HG02678 (cell line): Measurements from ENCODE around the gene SSNA1.
A peak's percentile ranks its signal among the peaks of the same experiment; 100 is the strongest.

Source experiments
- ATAC-seq: cut with Tn5 transposase; IDR thresholded peaks from one replicate; pipeline ENCODE4 v1.9.1; 2021; ENCODE audit warnings: mild to moderate bottlenecking, moderate library complexity; ENCODE audit not compliant: unreplicated experiment

Gene SSNA1

DNA sequence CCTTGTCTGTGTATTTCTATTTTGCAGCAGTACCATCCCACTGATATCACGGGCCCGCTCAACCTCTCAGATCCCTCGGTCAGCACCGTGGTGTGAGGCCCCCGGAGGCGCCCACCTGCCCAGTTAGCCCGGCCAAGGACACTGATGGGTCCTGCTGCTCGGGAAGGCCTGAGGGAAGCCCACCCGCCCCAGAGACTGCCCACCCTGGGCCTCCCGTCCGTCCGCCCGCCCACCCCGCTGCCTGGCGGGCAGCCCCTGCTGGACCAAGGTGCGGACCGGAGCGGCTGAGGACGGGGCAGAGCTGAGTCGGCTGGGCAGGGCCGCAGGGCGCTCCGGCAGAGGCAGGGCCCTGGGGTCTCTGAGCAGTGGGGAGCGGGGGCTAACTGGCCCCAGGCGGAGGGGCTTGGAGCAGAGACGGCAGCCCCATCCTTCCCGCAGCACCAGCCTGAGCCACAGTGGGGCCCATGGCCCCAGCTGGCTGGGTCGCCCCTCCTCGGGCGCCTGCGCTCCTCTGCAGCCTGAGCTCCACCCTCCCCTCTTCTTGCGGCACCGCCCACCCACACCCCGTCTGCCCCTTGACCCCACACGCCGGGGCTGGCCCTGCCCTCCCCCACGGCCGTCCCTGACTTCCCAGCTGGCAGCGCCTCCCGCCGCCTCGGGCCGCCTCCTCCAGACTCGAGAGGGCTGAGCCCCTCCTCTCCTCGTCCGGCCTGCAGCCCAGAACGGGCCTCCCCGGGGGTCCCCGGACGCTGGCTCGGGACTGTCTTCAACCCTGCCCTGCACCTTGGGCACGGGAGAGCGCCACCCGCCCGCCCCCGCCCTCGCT lies 20.5 kb upstream of the SSNA1 start:
- ATAC-seq: no peak

DNA sequence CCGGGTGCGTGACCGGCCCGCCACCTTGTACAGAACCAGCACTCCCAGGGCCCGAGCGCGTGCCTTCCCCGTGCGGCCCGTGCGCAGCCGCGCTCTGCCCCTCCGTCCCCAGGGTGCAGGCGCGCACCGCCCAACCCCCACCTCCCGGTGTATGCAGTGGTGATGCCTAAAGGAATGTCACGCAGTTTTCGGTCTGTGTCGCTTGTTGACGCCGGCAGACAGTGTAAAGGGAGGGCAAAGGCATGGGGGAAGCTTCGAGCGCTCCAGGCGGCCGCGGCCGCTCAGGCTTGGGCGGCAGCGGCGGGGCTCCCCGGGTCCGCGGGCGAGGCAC lies 19.9 kb upstream of the SSNA1 start:
- no peak for ATAC-seq

DNA sequence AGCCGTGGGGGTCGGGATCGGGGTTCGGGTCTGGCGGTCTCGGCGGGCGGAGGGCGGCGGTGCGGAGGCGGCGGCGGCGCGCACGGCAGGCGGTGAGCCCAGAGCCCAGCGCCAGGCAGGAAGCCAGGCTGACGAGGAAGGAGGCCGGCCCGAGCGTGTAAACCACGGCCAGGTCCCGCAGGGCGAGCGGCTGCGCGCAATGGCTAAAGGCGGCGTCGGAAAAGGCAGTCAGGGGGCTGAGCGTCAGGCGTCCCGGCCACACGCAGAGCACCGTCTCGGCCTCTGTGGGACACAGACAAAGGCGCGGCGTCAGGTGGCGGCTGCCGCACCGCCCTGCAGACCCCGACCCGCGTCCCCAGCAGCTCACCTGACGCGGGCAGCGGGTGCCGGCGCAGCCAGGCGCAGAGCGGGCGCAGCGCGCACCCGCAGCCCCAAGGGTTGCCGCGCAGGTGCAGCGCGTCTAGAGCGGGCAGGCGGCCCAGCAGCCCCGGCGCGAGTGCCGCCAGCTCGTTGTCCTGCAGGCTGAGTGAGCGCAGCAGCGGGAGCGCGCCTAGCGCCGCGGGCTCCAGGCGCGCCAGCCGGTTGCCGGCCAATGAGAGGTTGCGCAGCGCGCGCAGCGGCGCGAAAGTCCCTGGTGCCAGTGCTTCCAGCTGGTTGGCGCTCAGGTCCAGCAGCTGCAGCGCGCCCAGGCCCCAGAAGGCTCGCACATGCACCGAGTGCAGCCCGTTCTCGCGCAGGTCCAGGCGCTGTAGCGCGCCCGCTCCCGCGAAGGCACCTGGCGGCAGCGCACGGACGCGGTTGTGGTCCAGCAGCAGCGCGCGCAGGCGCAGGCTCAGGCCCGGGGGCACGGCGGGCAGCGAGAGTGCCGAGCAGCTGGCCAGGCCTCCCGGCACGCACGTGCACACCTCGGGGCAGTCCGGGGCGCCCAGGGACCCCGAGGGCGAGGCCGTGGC lies 19.3 kb upstream of the SSNA1 start:
- ATAC-seq: peak; percentile 53

DNA sequence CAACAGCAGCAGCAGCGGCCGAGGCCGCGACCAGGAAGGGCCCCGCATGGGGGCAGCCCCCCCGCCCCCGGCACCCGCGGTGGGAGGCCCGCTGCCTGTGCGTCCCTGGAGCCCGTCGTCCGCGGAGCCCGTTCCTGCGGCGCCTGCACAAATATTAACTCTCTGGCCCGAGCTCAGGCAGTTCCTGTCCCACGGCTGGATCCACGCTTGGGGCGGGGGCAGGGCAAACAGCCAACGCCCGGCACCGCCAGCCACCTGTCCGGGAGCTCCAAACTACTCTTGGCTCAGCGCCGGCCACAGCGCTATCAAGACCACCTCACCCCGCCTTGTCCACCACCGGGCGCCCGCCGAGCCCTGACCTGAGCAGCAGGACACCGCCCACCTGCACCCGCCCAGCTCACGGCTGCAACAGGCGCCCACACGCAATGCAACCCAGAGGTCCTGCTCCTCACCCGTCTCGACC lies 18.5 kb upstream of the SSNA1 start, which contains the start of gene LRRC26:
TSS of gene LRRC26 (minus strand) at position 156 of the 463 bp plus-strand sequence. CDS start at position 48, 108 bp downstream.
- ATAC-seq: no peak

DNA sequence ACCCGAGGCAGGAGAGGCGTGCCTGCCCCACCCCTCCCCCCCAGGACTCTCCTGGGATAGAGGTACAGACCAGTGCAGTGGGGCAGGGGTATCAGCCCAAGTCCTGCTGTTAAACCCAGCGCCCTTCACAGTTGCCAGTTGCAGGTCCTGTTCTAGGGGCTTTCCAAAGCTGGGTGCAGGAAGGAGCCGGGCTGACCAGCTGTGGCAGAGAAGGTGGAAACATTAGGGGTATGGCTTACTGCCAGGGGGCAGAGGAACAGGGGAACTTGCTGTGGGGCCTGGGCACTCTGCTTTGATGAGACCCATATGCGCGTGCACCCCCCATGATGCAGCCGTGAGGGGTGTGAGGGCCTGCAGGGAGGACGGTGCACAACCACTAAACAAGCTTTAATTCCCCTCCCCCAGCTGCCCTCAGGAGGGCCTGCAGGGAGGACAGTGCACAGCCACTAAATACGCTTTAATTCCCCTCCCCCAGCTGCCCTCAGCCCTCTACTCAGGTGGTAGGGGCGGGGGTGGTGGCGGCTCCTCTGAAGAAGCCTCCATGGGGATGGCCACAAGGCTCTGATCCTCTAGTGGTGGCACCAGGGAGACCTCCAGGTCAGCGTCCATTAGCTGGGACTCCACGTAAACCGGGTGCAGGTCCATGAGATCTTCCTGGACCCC lies 17.9 kb upstream of the SSNA1 start:
- no peak for ATAC-seq

DNA sequence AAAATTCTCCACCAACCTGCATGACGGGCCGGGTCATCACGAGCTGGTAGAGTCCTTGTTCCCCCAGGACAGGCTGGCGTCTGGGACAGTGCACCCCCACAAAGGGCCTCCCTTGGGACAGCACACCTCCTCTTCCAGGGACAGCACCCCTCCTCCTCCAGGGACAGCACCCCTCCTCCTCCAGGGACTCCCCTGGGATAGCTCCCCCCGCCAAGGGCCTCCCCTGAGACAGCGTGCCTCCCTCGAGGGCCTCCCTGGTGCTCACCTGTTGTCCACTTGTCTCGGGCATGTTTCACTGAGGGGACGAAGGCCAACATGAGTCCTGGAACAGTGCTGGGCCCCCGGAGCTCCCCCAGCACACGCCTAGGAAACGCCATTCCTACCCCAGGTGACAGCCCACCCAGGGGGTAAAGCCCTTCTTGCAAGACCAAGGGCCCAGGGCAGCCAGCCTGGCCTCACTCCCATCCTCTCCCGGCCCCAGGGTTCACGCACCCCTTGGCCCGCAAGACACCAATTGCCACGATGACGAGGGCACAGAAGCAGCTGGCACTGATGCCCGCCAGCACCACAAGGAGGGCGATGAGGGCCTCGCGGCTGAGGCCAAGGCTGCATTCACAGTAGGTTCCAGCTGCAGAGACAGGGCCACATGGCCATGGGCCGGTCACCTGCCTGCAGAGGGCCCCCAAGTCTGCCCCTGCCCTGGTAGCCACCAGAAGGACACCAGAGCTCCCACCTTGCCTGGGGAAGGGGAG lies 17.2 kb upstream of the SSNA1 start:
- ATAC-seq: no peak

DNA sequence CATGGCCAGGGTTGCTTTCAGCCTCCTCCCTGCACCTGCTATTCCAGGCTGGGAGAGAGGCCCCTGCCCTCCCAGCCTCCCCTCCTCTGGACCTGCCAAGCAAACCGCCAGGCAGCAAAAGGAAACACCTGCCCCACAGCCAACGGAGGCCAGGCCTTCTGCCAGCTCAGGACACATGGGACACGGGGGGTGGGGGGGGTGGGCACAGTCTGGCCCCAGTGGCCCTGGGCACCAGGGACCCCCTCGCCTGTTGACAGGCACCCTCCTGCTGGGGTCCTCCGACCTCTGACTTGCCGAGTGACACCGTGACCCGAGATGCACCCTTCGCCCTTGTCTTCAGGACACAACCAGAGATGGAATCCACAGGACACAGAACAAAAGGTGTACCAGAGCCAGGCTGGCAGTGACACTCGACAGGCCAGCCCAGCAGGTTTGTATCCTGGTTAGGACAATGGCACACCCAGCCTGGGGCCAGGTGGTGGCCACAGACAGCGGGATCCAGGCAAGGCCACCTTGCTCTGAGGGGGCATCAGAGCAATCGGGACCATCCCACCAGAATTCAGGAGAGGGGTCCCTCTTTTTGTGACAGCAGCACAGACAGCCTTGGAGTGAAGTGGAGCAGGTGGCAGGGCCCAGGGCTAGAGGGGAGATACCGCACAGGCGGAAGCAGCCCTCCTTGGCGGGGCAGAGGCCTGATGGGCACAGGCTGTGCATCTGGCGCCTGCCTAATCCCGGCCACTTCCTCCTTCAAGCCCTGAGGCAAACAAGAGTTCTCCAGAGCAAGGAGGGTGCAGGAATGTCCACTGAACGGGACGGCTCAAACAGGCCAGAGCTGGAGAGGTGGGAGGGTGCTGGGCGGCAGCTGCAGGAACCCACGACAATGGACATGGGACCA lies 15.3 kb upstream of the SSNA1 start:
- ATAC-seq: no peak

DNA sequence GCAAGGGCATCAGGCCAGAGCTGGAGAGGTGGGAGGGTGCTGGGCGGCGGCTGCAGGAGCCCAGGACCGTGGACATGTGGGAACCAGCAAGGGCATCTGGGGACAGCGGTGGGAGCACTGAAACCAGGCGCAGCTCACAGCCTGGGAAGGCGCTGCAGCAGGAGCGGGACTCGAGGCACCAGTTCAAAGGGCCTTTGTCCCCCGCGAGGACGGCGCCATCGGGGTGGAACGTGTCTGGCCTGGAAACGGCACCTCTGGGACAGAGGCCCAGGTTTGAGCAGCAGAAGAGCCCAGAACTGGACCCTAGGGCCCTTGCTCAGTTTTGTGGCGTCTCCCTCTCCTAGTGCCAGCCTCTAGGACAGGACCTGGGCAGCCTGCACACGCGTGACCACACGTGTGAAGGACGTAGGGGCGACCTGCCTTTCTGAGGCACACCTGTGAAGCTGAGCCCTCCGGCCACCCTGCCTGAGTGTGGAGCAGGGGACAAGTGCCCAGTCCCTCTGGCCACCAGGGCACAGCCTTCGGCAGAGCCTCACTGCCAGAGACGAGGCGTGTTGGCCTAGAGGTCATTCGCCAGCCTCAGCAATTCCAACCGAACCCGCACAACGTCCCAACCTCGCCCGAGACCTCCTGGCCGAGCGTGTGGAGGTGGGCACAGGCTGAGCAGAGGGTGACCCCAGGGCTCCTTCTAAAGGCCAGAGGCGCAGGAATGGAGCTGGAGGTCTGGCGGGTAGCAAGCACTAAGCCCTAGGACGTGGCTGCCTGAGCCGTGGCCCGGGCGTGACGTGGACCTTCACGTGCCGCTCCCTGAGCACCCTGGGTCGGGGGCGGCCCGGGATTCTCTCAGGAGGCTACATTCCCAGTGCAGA lies 14.4 kb upstream of the SSNA1 start:
- ATAC-seq: no peak

DNA sequence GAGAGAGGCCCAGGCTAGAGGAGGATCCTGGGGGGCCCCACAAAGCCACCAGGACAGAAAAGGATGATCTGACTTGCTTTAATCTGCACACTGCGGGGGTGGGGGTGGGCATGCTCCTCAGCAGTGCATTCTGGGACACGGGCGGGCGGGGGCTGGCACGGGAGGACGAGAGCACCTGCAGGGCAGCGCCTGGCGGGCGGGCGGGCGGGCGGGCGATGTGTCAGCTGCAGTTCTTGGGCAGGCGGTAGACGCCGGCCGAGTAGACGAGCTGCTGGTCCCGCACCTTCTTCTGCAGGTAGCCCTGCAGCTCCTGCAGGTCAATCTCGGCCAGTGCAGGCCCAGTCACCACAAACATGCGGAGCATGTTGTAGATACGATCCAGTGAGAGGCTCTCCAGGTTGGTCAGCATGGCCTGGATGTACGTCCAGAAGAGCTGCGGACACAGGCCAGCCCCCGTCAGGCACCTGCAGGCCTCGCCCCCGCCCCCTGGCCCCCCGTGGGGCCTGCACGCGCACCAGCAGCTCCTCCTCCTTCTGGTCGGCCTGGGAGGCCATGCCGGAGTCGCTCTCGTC lies 13.7 kb upstream of the SSNA1 start:
- ATAC-seq: no peak

DNA sequence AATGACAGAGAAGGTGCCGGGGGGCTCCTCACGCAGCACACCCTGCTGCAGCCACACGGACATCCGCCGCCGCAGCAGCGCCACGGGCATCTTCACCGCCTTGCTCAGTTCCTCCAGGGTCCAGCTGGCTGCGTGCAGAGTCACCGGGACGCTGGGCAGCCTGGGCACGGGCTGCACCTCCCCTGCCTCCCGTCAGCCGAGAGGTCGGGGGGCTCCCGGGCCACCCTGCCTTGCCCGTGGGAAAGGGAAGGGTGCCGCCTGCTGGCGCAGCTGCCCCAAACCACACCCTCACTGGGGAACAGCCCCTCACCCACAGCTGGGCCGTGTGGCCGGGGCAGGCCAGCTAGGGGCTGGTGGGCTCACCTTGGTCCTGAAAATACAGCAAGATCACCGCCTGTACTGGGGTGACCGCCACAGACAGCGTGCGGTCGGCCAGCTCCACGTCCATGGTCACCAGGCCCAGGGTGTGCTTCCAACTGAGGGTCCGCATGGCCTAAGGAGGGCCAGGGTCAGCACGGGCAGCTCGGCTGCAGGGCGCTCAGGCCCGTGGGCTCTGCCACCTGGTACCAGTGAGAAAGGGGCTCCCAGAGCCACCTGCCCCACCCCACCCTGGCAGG lies 13.0 kb upstream of the SSNA1 start:
- no peak for ATAC-seq

DNA sequence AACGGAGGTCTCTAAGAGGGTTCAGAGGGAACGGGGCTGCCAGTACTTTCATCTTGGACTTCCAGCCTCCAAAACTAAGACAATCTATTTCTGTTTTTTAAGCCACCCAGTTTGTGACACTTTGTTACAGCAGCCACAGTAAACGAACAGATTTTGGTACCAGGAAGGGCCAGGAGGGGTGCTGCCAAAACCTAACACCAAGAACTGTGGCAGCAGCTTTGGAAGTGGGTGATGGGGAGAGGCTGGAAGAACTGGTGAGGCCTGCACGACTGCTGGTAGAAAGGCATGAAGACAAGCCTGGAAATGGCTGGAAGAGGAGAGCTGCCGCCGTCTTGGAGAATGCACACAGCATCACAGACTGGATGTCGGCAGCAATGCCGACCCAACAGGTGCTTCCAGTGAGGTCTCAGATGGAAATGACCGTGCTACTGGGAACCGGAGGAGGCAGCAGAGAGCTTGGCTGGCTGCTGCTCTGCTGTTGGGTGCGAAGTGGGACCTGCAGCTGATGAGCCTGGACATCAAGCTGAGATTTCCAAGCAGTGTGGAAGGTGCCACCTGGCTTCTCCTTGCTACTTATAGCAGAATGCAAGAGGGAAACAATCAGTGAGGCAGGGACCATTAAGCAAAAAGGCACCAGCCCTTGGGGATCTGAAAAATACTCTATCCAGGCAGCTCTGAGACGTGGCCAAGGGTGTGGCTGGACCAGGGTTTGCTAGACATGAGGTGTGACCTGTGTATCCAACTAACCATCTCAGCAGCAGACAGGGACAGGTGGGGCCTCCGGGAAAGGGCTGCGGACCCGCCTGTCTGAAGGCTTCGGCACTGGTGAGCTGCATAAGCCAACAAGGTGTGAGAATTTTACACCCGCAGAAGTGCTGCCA lies 11.9 kb upstream of the SSNA1 start:
- no peak for ATAC-seq

DNA sequence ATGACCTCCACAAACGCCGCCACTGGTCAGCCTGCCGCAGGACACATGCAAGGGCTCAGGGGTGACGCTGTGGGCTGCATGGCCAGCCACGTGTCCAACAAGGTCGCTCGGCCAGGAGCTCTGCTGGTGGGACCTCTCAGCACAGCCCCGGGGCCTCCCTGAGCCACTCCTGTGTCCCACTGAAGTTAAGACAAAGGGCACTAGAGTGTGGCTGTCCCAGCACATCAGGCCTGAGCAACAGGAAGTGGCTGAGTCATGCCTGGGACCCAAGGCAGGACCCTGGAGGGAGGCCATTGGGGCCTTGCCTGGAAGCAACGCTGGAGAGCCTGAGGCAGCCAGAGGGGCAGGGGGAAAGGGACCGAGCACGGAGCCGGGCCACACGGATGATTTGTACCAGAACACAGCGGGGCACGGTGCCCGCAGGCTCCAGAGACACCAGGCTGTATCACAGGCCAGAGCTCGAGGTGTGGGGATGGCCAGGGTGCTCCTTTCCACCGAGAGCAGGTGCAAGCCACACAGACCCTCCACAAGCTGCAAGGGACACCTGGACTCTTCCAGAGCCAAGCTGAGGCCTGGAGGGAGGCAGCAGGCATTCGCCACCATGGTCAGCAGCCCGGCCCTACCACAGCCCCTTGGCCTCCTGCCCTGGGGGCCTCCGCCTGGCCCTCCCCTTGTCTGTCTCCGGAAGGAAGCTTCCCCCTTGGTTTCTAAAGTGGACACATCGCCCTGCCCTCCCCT lies 10.1 kb upstream of the SSNA1 start:
- ATAC-seq: no peak

DNA sequence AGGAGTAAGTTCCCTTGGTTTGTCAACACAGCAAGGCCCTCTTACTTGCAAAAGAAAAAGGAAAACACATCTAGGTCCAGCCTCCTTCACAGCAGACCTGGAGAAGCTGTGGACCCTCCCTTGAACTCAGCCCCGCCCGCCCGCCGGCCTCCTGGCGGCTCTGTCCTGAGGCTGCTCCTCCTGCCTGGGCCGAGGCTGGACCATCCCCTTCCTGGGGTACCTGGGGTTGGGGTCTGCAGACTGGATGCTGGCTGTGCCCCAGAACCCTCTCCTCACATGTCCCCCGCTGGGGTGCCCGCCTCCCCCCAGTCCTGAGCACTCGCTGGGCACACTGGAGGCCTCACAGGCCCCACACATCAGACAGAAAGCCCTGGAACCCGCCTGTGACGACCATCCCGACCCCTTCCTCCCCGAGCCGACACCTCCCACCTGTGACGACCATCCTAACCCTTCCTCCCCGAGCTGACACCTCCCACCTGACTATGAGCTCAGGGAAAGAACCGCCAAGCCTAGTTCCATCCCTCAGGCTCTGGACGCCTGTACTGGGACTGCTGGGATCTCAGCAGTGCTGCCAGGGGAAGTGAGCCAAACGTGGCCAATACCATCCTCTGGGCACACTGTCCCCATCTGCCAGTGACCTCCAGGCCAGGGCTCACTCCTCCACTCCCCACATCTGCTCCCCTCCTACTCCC lies 9.4 kb upstream of the SSNA1 start:
- no peak for ATAC-seq

DNA sequence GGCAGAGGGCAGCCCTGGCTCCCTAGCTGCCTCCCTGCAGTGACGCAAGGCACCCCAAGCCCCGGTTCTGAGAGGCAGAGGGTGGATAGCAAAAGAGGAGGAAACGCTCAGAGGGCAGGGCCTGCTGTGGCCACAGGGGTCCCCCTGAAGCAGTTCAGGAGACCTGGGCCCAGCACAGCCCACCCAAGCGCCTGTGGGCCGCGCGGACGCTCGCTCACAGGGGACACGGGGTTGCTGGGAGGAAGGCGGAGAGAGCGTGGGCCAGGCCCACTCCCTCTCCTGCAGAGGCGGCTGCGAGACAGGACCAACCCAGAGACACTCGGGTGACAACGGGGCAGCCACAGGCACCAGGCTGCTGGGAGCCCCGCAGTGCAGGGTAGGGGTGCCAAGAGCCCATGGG lies 8.7 kb upstream of the SSNA1 start:
- no peak for ATAC-seq

DNA sequence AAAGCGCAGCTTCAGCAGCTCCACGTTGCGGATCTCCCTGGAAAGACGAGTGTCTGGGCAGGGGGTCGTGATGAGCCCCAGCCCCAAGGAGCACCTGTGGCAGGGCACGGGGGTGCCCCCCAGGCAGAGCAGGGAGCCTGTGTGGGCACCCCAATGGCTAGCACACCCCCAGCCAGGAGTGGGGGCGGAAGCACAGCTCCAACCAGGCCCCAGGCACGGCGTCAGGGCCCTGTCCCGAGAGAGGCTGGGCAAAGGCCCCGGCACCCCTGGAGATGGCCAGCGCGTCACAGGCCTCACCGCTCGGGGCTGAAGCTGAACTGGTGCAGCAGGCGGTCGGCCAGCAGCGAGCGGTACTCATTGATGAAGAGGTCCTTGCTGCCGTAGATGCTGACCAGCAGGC lies 8.0 kb upstream of the SSNA1 start:
- no peak for ATAC-seq

DNA sequence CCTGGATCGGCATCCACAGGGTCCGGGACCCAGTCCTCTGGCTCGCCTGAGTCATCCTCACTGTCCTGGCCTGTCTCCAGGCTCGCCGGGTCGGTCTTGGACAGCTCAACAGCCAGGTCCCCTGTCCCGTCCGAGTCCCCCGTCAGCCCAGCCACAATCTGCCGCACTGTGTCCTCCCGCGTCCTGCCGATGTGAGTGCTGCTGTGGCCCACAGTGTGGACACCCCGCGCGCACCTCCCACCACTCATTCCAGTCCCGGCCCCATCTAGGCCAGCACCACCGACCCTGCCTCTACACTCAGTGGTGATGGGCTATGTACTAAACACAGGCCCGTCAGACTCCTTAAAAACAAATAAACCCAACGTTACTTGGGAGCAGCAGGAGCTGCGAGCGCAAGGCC lies 6.8 kb upstream of the SSNA1 start:
- ATAC-seq: no peak
